ENCODE data around the gene AGXT2.

DNA sequence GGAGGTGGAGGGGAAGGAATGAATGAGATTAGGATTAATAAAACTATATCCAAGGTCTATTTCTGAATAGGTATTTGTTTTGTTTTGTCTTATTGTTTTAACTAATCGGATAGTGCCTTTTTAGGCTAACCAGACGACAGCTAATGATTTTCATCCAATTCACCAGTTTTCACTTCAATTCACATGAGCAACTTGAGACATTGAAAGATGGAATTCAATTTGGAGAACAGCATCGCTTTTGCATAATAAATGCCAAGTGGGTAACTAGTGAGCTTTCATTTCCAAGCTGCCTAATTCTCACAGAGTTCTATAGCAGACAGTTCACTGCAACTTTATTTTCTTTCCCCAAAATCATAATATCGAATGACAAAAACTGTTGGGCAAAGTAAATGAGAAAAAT, 5.0 kb downstream of the AGXT2 start:
- TF ChIP-seq, protein P1, sequence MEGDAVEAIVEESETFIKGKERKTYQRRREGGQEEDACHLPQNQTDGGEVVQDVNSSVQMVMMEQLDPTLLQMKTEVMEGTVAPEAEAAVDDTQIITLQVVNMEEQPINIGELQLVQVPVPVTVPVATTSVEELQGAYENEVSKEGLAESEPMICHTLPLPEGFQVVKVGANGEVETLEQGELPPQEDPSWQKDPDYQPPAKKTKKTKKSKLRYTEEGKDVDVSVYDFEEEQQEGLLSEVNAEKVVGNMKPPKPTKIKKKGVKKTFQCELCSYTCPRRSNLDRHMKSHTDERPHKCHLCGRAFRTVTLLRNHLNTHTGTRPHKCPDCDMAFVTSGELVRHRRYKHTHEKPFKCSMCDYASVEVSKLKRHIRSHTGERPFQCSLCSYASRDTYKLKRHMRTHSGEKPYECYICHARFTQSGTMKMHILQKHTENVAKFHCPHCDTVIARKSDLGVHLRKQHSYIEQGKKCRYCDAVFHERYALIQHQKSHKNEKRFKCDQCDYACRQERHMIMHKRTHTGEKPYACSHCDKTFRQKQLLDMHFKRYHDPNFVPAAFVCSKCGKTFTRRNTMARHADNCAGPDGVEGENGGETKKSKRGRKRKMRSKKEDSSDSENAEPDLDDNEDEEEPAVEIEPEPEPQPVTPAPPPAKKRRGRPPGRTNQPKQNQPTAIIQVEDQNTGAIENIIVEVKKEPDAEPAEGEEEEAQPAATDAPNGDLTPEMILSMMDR (IDR thresholded peaks at IDR 0.05; ENCODE audit: low read depth, low read length, missing input control): no peak
- TF ChIP-seq YY1 (IDR thresholded peaks at IDR 0.05) (no peak), TAF1 (conservative IDR thresholded peaks at IDR 0.05) (no peak), FOXA1 (IDR thresholded peaks at IDR 0.05) (no peak), GABPA (IDR thresholded peaks at IDR 0.05 in 1 of 2, conservative IDR thresholded peaks at IDR 0.05 in 1 of 2) (no peak), HNF4A (conservative IDR thresholded peaks at IDR 0.05) (no peak), JUND (IDR thresholded peaks at IDR 0.05) (no peak), FOXA2 (IDR thresholded peaks at IDR 0.05) (no peak), SP1 (IDR thresholded peaks at IDR 0.05) (no peak)
- TF ChIP-seq, protein P2, sequence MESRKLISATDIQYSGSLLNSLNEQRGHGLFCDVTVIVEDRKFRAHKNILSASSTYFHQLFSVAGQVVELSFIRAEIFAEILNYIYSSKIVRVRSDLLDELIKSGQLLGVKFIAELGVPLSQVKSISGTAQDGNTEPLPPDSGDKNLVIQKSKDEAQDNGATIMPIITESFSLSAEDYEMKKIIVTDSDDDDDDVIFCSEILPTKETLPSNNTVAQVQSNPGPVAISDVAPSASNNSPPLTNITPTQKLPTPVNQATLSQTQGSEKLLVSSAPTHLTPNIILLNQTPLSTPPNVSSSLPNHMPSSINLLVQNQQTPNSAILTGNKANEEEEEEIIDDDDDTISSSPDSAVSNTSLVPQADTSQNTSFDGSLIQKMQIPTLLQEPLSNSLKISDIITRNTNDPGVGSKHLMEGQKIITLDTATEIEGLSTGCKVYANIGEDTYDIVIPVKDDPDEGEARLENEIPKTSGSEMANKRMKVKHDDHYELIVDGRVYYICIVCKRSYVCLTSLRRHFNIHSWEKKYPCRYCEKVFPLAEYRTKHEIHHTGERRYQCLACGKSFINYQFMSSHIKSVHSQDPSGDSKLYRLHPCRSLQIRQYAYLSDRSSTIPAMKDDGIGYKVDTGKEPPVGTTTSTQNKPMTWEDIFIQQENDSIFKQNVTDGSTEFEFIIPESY (IDR thresholded peaks at IDR 0.05): no peak
- TF ChIP-seq, protein P3, sequence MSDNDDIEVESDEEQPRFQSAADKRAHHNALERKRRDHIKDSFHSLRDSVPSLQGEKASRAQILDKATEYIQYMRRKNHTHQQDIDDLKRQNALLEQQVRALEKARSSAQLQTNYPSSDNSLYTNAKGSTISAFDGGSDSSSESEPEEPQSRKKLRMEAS (IDR thresholded peaks at IDR 0.05): no peak
- TF ChIP-seq, protein P4, sequence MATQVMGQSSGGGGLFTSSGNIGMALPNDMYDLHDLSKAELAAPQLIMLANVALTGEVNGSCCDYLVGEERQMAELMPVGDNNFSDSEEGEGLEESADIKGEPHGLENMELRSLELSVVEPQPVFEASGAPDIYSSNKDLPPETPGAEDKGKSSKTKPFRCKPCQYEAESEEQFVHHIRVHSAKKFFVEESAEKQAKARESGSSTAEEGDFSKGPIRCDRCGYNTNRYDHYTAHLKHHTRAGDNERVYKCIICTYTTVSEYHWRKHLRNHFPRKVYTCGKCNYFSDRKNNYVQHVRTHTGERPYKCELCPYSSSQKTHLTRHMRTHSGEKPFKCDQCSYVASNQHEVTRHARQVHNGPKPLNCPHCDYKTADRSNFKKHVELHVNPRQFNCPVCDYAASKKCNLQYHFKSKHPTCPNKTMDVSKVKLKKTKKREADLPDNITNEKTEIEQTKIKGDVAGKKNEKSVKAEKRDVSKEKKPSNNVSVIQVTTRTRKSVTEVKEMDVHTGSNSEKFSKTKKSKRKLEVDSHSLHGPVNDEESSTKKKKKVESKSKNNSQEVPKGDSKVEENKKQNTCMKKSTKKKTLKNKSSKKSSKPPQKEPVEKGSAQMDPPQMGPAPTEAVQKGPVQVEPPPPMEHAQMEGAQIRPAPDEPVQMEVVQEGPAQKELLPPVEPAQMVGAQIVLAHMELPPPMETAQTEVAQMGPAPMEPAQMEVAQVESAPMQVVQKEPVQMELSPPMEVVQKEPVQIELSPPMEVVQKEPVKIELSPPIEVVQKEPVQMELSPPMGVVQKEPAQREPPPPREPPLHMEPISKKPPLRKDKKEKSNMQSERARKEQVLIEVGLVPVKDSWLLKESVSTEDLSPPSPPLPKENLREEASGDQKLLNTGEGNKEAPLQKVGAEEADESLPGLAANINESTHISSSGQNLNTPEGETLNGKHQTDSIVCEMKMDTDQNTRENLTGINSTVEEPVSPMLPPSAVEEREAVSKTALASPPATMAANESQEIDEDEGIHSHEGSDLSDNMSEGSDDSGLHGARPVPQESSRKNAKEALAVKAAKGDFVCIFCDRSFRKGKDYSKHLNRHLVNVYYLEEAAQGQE (IDR thresholded peaks at IDR 0.05): no peak
- TF ChIP-seq, protein P5, sequence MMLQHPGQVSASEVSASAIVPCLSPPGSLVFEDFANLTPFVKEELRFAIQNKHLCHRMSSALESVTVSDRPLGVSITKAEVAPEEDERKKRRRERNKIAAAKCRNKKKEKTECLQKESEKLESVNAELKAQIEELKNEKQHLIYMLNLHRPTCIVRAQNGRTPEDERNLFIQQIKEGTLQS (IDR thresholded peaks at IDR 0.05): no peak
